ENCODE results near the gene RAP1GAP.

The RAP1GAP gene

DNA sequence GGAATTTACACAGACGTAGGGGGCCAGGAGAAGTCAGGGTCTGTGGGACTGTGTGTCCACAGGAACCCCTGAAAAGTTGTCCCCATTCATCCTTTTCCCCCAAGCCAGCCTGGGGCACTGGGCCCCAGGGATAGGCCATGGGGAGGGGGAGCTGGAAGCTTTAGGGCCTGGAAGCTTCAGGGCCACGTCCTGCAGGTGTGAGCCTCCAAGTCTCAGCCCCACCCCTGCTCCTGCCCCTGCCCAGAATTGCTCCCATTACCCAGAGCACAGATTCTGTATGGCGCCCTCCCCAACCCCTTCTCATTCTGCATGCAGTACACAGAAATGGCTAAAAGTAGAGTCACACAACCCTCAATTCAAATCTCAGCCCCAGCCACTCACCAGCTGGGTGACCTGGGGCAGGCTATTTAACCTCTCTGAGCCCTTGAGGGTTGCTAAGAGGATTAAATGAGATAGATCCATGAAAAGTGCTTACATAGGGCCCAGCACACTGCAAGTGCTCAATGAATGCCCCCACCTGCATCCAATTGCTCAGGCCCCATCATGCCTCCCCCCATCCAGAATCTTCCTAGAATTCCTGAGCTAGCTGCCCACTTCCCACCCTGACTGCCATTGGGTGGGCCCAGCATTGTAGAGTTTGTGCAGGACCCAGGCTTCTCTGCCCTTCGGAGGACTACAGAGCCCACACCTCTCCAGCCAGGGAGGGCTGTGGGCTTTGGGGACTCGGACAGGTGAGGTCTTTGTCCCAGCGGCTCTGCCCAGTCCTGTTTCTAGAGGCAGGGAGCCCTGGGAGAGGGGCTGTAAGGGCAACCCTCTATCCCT lies 6.5 kb downstream of the RAP1GAP start:
- Histone ChIP-seq H3K9me3 (ENCODE audit: control insufficient read depth in 2 of 2, low read length in 2 of 2) (no peaks in the 10 kb centered on the region), H3K27me3 (ENCODE audit: control insufficient read depth in 2 of 2, insufficient read depth in 2 of 2, low read length in 2 of 2) (peaks cover 16 to 29% of the 10 kb centered on the region in 2 donors), H3K4me3 (ENCODE audit: low read length in 2 of 2) (no peak overlapping the region), H3K9ac (ENCODE audit: low read depth in 1 of 2, low read length in 2 of 2) (no peak overlapping the region), H3K36me3 (ENCODE audit: control insufficient read depth in 2 of 2, insufficient read depth in 2 of 2, low read length in 2 of 2) (no peaks in the 10 kb centered on the region), H3K4me1 (ENCODE audit: control insufficient read depth in 2 of 2, insufficient read depth in 2 of 2, low read length in 2 of 2) (peaks cover 0 to 3% of the 10 kb centered on the region in 2 donors), H3K27ac (ENCODE audit: low read depth in 2 of 2, low read length in 2 of 2) (no peak overlapping the region)

DNA sequence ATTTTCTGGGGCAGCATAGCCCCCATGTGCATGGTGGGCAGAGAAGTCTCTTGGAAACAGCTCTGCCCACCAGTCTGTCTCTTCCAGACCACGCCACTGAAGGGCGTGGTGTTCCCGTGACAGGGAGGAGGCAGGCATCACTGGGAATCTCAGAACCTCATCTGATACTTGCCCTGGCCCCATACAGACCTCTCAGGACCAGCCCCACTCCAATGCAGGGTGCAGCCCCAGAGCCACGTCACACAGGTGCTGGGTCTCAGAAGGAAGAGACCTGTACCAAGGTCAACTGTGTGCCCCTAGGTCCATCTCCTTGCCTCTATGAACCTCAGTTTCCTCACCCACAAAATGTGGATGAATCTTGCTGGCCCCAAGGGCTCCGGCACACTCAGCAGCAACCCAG lies 7.3 kb downstream of the RAP1GAP start:
- H3K9me3 ChIP-seq (ENCODE audit: control insufficient read depth in 2 of 2, low read length in 2 of 2): no peaks in the 10 kb centered on the region
- no peak overlapping the region for H3K9ac ChIP-seq (ENCODE audit: low read depth in 1 of 2, low read length in 2 of 2)
- no peak overlapping the region for H3K27ac ChIP-seq (ENCODE audit: low read depth in 2 of 2, low read length in 2 of 2)
- peaks cover 12 to 22% of the 10 kb centered on the region in 2 donors for H3K27me3 ChIP-seq (ENCODE audit: control insufficient read depth in 2 of 2, insufficient read depth in 2 of 2, low read length in 2 of 2)
- no peaks in the 10 kb centered on the region for H3K36me3 ChIP-seq (ENCODE audit: control insufficient read depth in 2 of 2, insufficient read depth in 2 of 2, low read length in 2 of 2)
- peaks cover 0 to 3% of the 10 kb centered on the region in 2 donors for H3K4me1 ChIP-seq (ENCODE audit: control insufficient read depth in 2 of 2, insufficient read depth in 2 of 2, low read length in 2 of 2)
- no peak overlapping the region for H3K4me3 ChIP-seq (ENCODE audit: low read length in 2 of 2)

DNA sequence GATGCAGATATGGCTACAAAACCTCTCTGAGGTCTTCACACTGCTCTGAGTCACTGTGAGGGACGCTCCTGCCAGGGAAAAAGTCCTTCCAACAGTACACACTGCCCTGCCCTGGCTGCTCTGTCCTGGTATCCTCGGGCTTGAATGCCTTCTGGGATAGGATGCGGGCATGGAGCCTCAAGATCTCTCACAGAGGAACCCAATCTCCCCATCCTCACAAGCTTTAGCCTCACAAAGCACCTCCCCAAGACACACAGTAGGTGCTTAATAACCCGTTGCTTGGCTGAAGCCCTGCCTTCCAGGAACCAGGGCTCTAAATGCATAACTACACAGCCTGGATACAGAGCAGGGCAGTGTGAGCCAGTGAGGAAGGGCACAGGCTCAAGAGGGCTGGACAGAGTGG lies 9.2 kb downstream of the RAP1GAP start:
- no peaks in the 10 kb centered on the region for H3K9me3 ChIP-seq (ENCODE audit: control insufficient read depth in 2 of 2, low read length in 2 of 2)
- H3K27ac ChIP-seq (ENCODE audit: low read depth in 2 of 2, low read length in 2 of 2): no peak overlapping the region
- H3K27me3 ChIP-seq (ENCODE audit: control insufficient read depth in 2 of 2, insufficient read depth in 2 of 2, low read length in 2 of 2): peaks cover 12 to 18% of the 10 kb centered on the region in 2 donors
- no peak overlapping the region for H3K9ac ChIP-seq (ENCODE audit: low read depth in 1 of 2, low read length in 2 of 2)
- peaks cover 0 to 3% of the 10 kb centered on the region in 2 donors for H3K4me1 ChIP-seq (ENCODE audit: control insufficient read depth in 2 of 2, insufficient read depth in 2 of 2, low read length in 2 of 2)
- no peaks in the 10 kb centered on the region for H3K36me3 ChIP-seq (ENCODE audit: control insufficient read depth in 2 of 2, insufficient read depth in 2 of 2, low read length in 2 of 2)
- no peak overlapping the region for H3K4me3 ChIP-seq (ENCODE audit: low read length in 2 of 2)

DNA sequence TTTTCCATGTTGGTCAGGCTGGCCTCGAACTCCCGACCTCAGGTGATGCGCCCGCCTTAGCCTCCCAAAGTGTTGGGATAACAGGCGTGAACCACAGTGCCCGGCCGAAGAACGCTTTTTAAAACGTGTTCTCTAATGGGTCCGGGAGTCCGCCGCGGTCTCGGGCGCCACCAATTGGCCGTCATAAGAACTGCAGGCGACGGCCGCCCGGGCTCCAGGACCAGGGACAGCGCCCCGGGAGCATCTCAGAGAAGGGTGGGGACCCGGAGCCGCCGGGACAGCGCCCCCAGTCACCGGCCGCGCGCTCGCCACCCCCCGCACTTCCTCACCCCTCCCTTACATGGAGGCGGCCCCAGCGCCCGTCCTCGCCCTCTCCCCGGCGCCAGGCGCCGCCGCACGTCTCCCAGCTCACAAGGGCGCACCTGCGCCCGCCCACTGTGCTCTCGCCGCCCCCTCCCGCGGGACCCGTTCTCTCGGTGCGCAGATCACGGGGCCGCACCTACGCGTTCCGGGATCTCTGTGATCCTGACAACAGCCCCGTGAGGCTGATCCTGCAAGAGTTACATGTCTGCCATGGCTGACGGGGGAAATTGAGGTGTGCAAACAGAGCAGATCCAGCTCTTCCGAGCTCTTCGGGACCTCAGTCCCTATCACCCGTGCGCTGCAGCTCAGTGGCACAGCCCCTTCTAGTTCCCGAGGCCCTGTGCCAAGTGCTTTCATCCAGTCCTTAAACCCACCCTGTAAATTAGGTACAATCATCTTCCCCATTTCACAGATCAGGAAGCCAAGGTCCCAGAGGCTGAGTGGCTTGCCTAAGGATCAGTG lies 9.8 kb downstream of the RAP1GAP start:
- Histone ChIP-seq H3K9me3 (ENCODE audit: control insufficient read depth in 2 of 2, low read length in 2 of 2) (no peaks in the 10 kb centered on the region), H3K36me3 (ENCODE audit: control insufficient read depth in 2 of 2, insufficient read depth in 2 of 2, low read length in 2 of 2) (no peaks in the 10 kb centered on the region), H3K4me3 (ENCODE audit: low read length in 2 of 2) (no peak overlapping the region), H3K27me3 (ENCODE audit: control insufficient read depth in 2 of 2, insufficient read depth in 2 of 2, low read length in 2 of 2) (peaks cover 12 to 18% of the 10 kb centered on the region in 2 donors), H3K27ac (ENCODE audit: low read depth in 2 of 2, low read length in 2 of 2) (no peak overlapping the region), H3K4me1 (ENCODE audit: control insufficient read depth in 2 of 2, insufficient read depth in 2 of 2, low read length in 2 of 2) (peaks cover 0 to 3% of the 10 kb centered on the region in 2 donors), H3K9ac (ENCODE audit: low read depth in 1 of 2, low read length in 2 of 2) (no peak overlapping the region)

DNA sequence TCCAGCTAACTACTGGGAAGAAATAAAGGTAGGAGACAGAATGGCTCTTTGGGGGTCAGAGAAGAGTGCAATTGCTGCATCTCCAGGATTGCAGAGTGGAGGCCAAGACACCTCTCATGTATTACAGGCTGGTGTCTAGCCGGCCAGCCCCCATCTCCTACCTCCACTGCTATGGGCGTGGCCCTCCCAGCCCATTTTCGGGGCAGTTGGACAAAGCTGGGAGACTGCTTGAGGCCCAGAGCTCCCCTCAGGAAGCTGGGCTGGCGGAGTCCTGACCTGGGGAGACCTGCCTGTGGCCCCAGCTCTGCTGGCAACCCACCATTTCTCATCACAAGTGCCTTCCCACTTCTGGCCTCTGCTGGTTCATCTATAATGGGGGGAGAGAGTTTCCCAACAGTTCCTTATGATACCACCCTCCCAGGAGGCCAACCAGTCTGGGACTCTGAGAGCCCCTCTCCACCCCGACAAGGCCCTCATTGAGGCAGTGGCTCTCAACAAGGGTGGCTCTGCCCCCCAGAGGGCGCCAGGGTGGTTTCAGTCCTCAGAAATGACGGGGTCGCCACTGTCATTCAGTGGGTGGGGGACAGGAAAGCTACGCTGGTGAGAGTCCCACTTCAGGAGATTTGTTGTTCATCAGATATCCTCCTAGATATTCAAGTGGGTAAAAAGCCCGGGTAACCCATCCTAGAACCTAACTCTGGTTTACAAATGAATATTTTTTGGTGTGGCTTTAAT lies 11.5 kb downstream of the RAP1GAP start:
- no peak overlapping the region for H3K9ac ChIP-seq (ENCODE audit: low read depth in 1 of 2, low read length in 2 of 2)
- peaks cover 0 to 3% of the 10 kb centered on the region in 2 donors for H3K4me1 ChIP-seq (ENCODE audit: control insufficient read depth in 2 of 2, insufficient read depth in 2 of 2, low read length in 2 of 2)
- H3K9me3 ChIP-seq (ENCODE audit: control insufficient read depth in 2 of 2, low read length in 2 of 2): no peaks in the 10 kb centered on the region
- no peaks in the 10 kb centered on the region for H3K36me3 ChIP-seq (ENCODE audit: control insufficient read depth in 2 of 2, insufficient read depth in 2 of 2, low read length in 2 of 2)
- H3K27ac ChIP-seq (ENCODE audit: low read depth in 2 of 2, low read length in 2 of 2): no peak overlapping the region
- no peak overlapping the region for H3K4me3 ChIP-seq (ENCODE audit: low read length in 2 of 2)
- H3K27me3 ChIP-seq (ENCODE audit: control insufficient read depth in 2 of 2, insufficient read depth in 2 of 2, low read length in 2 of 2): peaks cover 10 to 12% of the 10 kb centered on the region in 2 donors

GRCh38 chr1:21655748-21656147 lies 13.4 kb downstream of the RAP1GAP start:
- Histone ChIP-seq H3K4me3 (ENCODE audit: low read length in 2 of 2) (no peak overlapping the region), H3K27me3 (ENCODE audit: control insufficient read depth in 2 of 2, insufficient read depth in 2 of 2, low read length in 2 of 2) (peaks cover 12 to 17% of the 10 kb centered on the region in 2 donors), H3K9me3 (ENCODE audit: control insufficient read depth in 2 of 2, low read length in 2 of 2) (no peaks in the 10 kb centered on the region), H3K4me1 (ENCODE audit: control insufficient read depth in 2 of 2, insufficient read depth in 2 of 2, low read length in 2 of 2) (peaks cover 7 to 14% of the 10 kb centered on the region in 2 donors), H3K27ac (ENCODE audit: low read depth in 2 of 2, low read length in 2 of 2) (no peak overlapping the region), H3K36me3 (ENCODE audit: control insufficient read depth in 2 of 2, insufficient read depth in 2 of 2, low read length in 2 of 2) (no peaks in the 10 kb centered on the region), H3K9ac (ENCODE audit: low read depth in 1 of 2, low read length in 2 of 2) (no peak overlapping the region)

DNA sequence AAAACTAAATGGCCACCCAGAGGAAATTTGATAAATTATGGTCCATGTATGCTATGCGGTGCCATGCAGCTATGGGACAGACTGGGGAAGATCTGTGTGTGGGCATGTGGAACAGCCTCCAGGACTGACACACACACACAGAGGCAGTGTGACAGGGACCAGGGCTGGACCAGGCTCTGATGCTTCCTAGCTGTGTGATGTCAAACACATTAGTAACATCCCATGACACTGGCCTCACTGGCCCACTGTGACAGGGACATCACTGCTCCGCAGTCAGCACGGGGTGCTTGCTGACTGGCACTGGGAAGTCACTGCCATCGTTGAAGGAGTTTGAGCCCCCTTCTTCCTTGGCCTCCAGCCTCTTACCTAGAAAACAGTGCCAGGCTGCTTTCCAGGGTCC lies 13.9 kb downstream of the RAP1GAP start:
- Histone ChIP-seq H3K4me3 (ENCODE audit: low read length in 2 of 2) (no peak overlapping the region), H3K4me1 (ENCODE audit: control insufficient read depth in 2 of 2, insufficient read depth in 2 of 2, low read length in 2 of 2) (peaks cover 7 to 17% of the 10 kb centered on the region in 2 donors), H3K27ac (ENCODE audit: low read depth in 2 of 2, low read length in 2 of 2) (no peak overlapping the region), H3K27me3 (ENCODE audit: control insufficient read depth in 2 of 2, insufficient read depth in 2 of 2, low read length in 2 of 2) (peaks cover 7 to 13% of the 10 kb centered on the region in 2 donors), H3K9ac (ENCODE audit: low read depth in 1 of 2, low read length in 2 of 2) (no peak overlapping the region), H3K9me3 (ENCODE audit: control insufficient read depth in 2 of 2, low read length in 2 of 2) (no peaks in the 10 kb centered on the region), H3K36me3 (ENCODE audit: control insufficient read depth in 2 of 2, insufficient read depth in 2 of 2, low read length in 2 of 2) (no peaks in the 10 kb centered on the region)

GRCh38 chr1:21654209-21654608 lies 14.9 kb downstream of the RAP1GAP start:
- peaks cover 2 to 7% of the 10 kb centered on the region in 2 donors for H3K27me3 ChIP-seq (ENCODE audit: control insufficient read depth in 2 of 2, insufficient read depth in 2 of 2, low read length in 2 of 2)
- H3K4me1 ChIP-seq (ENCODE audit: control insufficient read depth in 2 of 2, insufficient read depth in 2 of 2, low read length in 2 of 2): peaks cover 7 to 14% of the 10 kb centered on the region in 2 donors
- no peaks in the 10 kb centered on the region for H3K36me3 ChIP-seq (ENCODE audit: control insufficient read depth in 2 of 2, insufficient read depth in 2 of 2, low read length in 2 of 2)
- H3K9ac ChIP-seq (ENCODE audit: low read depth in 1 of 2, low read length in 2 of 2): no peak overlapping the region
- no peak overlapping the region for H3K27ac ChIP-seq (ENCODE audit: low read depth in 2 of 2, low read length in 2 of 2)
- no peak overlapping the region for H3K4me3 ChIP-seq (ENCODE audit: low read length in 2 of 2)
- H3K9me3 ChIP-seq (ENCODE audit: control insufficient read depth in 2 of 2, low read length in 2 of 2): no peaks in the 10 kb centered on the region

GRCh38 chr1:21653744-21654100 lies 15.4 kb downstream of the RAP1GAP start:
- peaks cover 7 to 14% of the 10 kb centered on the region in 2 donors for H3K4me1 ChIP-seq (ENCODE audit: control insufficient read depth in 2 of 2, insufficient read depth in 2 of 2, low read length in 2 of 2)
- H3K27ac ChIP-seq (ENCODE audit: low read depth in 2 of 2, low read length in 2 of 2): no peak overlapping the region

More at GRCh38 chr1:21653744-21654100, 15.4 kb downstream of the RAP1GAP start:
- Histone ChIP-seq H3K9me3 (ENCODE audit: control insufficient read depth in 2 of 2, low read length in 2 of 2) (no peaks in the 10 kb centered on the region), H3K27me3 (ENCODE audit: control insufficient read depth in 2 of 2, insufficient read depth in 2 of 2, low read length in 2 of 2) (peaks cover 2 to 7% of the 10 kb centered on the region in 2 donors), H3K4me3 (ENCODE audit: low read length in 2 of 2) (no peak overlapping the region), H3K36me3 (ENCODE audit: control insufficient read depth in 2 of 2, insufficient read depth in 2 of 2, low read length in 2 of 2) (no peaks in the 10 kb centered on the region), H3K9ac (ENCODE audit: low read depth in 1 of 2, low read length in 2 of 2) (no peak overlapping the region)

Measured in mucosa of rectum (tissue), 2 donors.